Neural progenitor cell (in vitro differentiated cells): ENCODE data around the gene CUEDC2. TPM values are rescaled to one million over a fixed set of nuclear protein-coding genes. Genes with fewer than 3 reads are reported as not detected.

Experiments
- DNase-seq: peaks from one replicate; pipeline ENCODE4 v3.0.0-alpha.2; 2016; ENCODE audit warnings: low spot score
- H2AFZ ChIP-seq: fragments of 200-600 bp; sonication (generic); replicated peaks from 2 replicates; pipeline ENCODE4 v1.6.1; 2016; ENCODE audit warnings: antibody characterized with exemption
- H3F3A ChIP-seq: fragments of 200-600 bp; sonication (generic); 2 replicates; pipeline ENCODE4 v1.6.1; 2016; ENCODE audit warnings: antibody characterized with exemption, low read depth
- H3K27ac ChIP-seq: fragments of 200-600 bp; sonication (generic); 2 replicates; pipeline ENCODE4 v1.5.1; 2016; ENCODE audit warnings: mild to moderate bottlenecking
- H3K27me3 ChIP-seq: fragments of 200-600 bp; sonication (generic); 2 replicates; pipeline ENCODE4 v1.6.1; 2016; ENCODE audit warnings: mild to moderate bottlenecking, moderate library complexity
- H3K36me3 ChIP-seq: fragments of 200-600 bp; sonication (generic); 2 replicates; pipeline ENCODE4 v1.5.1; 2016
- H3K4me1 ChIP-seq: fragments of 200-600 bp; sonication (generic); 2 replicates; pipeline ENCODE4 v1.6.1; 2016; ENCODE audit warnings: mixed run types
- H3K4me2 ChIP-seq: fragments of 200-600 bp; sonication (generic); 2 replicates; pipeline ENCODE4 v1.6.1; 2016
- H3K4me3 ChIP-seq: fragments of 200-600 bp; sonication (generic); 2 replicates; pipeline ENCODE4 v1.5.1; 2016
- H3K79me2 ChIP-seq: fragments of 200-600 bp; sonication (generic); 2 replicates; pipeline ENCODE4 v1.6.1; 2016; ENCODE audit warnings: low read depth
- H3K9ac ChIP-seq: fragments of 200-600 bp; sonication (generic); 2 replicates; pipeline ENCODE4 v1.6.1; 2016
- H3K9me3 ChIP-seq: fragments of 200-600 bp; sonication (generic); 2 replicates; pipeline ENCODE4 v1.5.1; 2016; ENCODE audit warnings: low read depth
- H4K20me1 ChIP-seq: fragments of 200-600 bp; sonication (generic); 2 replicates; pipeline ENCODE4 v1.6.1; 2016; ENCODE audit warnings: low read depth
- H3K27ac Mint-ChIP-seq: 3 replicates; pipeline ENCODE4 v1.8.0; 2021; ENCODE audit warnings: mixed read lengths
- H3K27me3 Mint-ChIP-seq: 2 replicates; pipeline ENCODE4 v1.8.0; 2022; ENCODE audit warnings: low read depth, mild to moderate bottlenecking, inconsistent platforms, moderate library complexity, mixed read lengths; ENCODE audit not compliant: insufficient read depth
- H3K36me3 Mint-ChIP-seq: 3 replicates; pipeline ENCODE4 v1.8.0; 2021; ENCODE audit warnings: mixed read lengths
- H3K4me1 Mint-ChIP-seq: 3 replicates; pipeline ENCODE4 v1.8.0; 2021; ENCODE audit warnings: mixed read lengths
- H3K4me3 Mint-ChIP-seq: 3 replicates; pipeline ENCODE4 v1.8.0; 2021; ENCODE audit warnings: mild to moderate bottlenecking, moderate library complexity, mixed read lengths
- H3K9me3 Mint-ChIP-seq: 3 replicates; pipeline ENCODE4 v1.8.0; 2020; ENCODE audit warnings: mixed read lengths
- CTCF ChIP-seq: fragments of 200-600 bp; sonication (generic); IDR thresholded peaks from 2 replicates; pipeline ENCODE4 v1.5.1; 2017; ENCODE audit warnings: antibody characterized with exemption, mild to moderate bottlenecking
- EZH2 ChIP-seq: fragments of 200-600 bp; sonication (generic); IDR thresholded peaks from 2 replicates; pipeline ENCODE4 v1.6.1; 2017; ENCODE audit warnings: antibody characterized with exemption, mild to moderate bottlenecking, moderate library complexity
- EZH2phosphoT487 ChIP-seq: fragments of 200-600 bp; sonication (generic); IDR thresholded peaks from 2 replicates; pipeline ENCODE4 v1.6.1; 2017; ENCODE audit warnings: antibody characterized with exemption
- total RNA-seq: library from RNA; depleted of rRNA; stranded (reverse); fragments of >200 nt; gene quantifications from 2 replicates; pipeline ENCODE4 v1.2.3, GENCODE V29; 2015; ENCODE audit warnings: low replicate concordance

Gene CUEDC2
- total RNA-seq, 1 donor from 2014 or later, result 64.0 TPM

- Histone ChIP-seq H3F3A (peaks cover 36% of the 10 kb centered on the region), H3K79me2 (no peaks in the 10 kb centered on the region), H3K4me3 (no peak overlapping the region), H3K27me3 (peaks cover 13% of the 10 kb centered on the region), H3K9me3 (no peaks in the 10 kb centered on the region), H3K9ac (no peak overlapping the region), H4K20me1 (peaks cover 32% of the 10 kb centered on the region), H3K4me2 (no peak overlapping the region), H3K27ac (no peak overlapping the region), H3K36me3 (no peaks in the 10 kb centered on the region), H3K4me1 (peaks cover 7% of the 10 kb centered on the region), H2AFZ (no peak overlapping the region)
- peaks cover 4% of the 10 kb centered on the region for H3K36me3 Mint-ChIP-seq
- no peak overlapping the region for H3K27ac Mint-ChIP-seq
- H3K9me3 Mint-ChIP-seq, result no peaks in the 10 kb centered on the region
- peak overlapping the region; percentile 50 for H3K4me3 Mint-ChIP-seq
- H3K27me3 Mint-ChIP-seq, result peaks cover 11% of the 10 kb centered on the region
- peaks cover 19% of the 10 kb centered on the region for H3K4me1 Mint-ChIP-seq
- TF ChIP-seq EZH2phosphoT487, result no peak
- no peak for DNase-seq
These were observed 8.2 kb downstream of the CUEDC2 start for GRCh38 chr10:102424145-102424544.

- H3K4me2 ChIP-seq, result no peak overlapping the region
- H3K27me3 ChIP-seq, result peaks cover 13% of the 10 kb centered on the region
- H3F3A ChIP-seq, result peaks cover 42% of the 10 kb centered on the region
- Mint-ChIP-seq H3K9me3 (no peaks in the 10 kb centered on the region), H3K36me3 (peaks cover 4% of the 10 kb centered on the region), H3K4me3 (peak overlapping the region; percentile 33), H3K4me1 (peaks cover 24% of the 10 kb centered on the region), H3K27ac (no peak overlapping the region), H3K27me3 (peaks cover 14% of the 10 kb centered on the region)
- peaks cover 12% of the 10 kb centered on the region for H3K4me1 ChIP-seq
- H4K20me1 ChIP-seq, result peaks cover 36% of the 10 kb centered on the region
- no peak overlapping the region for H2AFZ ChIP-seq
- no peaks in the 10 kb centered on the region for H3K79me2 ChIP-seq
- TF ChIP-seq CTCF (no peak), EZH2 (no peak), EZH2phosphoT487 (no peak)
- no peaks in the 10 kb centered on the region for H3K9me3 ChIP-seq
- no peak overlapping the region for H3K4me3 ChIP-seq
- H3K9ac ChIP-seq, result no peak overlapping the region
- no peak overlapping the region for H3K27ac ChIP-seq
- no peaks in the 10 kb centered on the region for H3K36me3 ChIP-seq
- no peak for DNase-seq
These were observed 8.9 kb downstream of the CUEDC2 start for GRCh38 chr10:102423372-102423968.

GRCh38 chr10:102422545-102423129 is 9.7 kb downstream of the CUEDC2 start:
- H3K27ac Mint-ChIP-seq, result no peak overlapping the region
- H3K9ac ChIP-seq, result no peak overlapping the region
- peaks cover 32% of the 10 kb centered on the region for H3K4me1 Mint-ChIP-seq
- peaks cover 4% of the 10 kb centered on the region for H3K36me3 Mint-ChIP-seq
- no peaks in the 10 kb centered on the region for H3K36me3 ChIP-seq
- H4K20me1 ChIP-seq, result peaks cover 39% of the 10 kb centered on the region
- peak overlapping the region; percentile 87 for H3K4me2 ChIP-seq
- TF ChIP-seq CTCF, result peak; percentile 75
- TF ChIP-seq EZH2, result no peak
- TF ChIP-seq EZH2phosphoT487, result no peak
- peaks cover 19% of the 10 kb centered on the region for H3K27me3 Mint-ChIP-seq
- peak overlapping the region; percentile 81 for H3K4me3 Mint-ChIP-seq
- H3K27me3 ChIP-seq, result peaks cover 19% of the 10 kb centered on the region
- H3F3A ChIP-seq, result peaks cover 46% of the 10 kb centered on the region
- H3K4me3 ChIP-seq, result peak overlapping the region; percentile 77
- H3K4me1 ChIP-seq, result peaks cover 16% of the 10 kb centered on the region
- no peak overlapping the region for H3K27ac ChIP-seq
- H3K79me2 ChIP-seq, result no peaks in the 10 kb centered on the region
- H2AFZ ChIP-seq, result no peak overlapping the region
- H3K9me3 ChIP-seq, result no peaks in the 10 kb centered on the region
- DNase-seq, result peak; percentile 83
- no peaks in the 10 kb centered on the region for H3K9me3 Mint-ChIP-seq
